ENCODE measurements around the gene PLP1. TPM values are rescaled to one million over a fixed set of nuclear protein-coding genes. Genes with fewer than 3 reads are reported as not detected.

The PLP1 gene
- polyA plus RNA-seq, 1 experiment: 1.9 TPM

DNA sequence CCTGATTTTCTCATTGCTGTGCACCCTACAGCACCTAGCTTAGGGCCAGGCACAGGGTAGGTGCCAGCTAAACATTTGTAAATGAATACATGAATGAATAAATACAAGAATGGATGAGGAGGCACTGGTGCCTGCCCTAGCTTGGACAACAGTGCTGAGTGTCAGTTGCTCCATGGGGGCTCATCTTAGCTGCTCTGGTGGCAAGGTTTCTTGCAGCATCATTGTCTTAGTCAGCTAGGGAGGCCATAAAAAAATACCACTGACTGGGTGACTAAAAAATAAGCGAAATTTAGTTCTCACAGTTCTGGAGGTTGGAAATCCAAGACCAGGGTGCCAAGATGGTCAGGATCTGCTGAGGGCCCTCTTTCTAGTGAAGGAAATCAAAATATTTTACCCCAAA lies 34.8 kb upstream of the PLP1 start:
- H3K36me3 ChIP-seq (ENCODE audit: control insufficient read depth, insufficient read depth, low read length): no peaks in the 10 kb centered on the region
- TF ChIP-seq, protein P1, sequence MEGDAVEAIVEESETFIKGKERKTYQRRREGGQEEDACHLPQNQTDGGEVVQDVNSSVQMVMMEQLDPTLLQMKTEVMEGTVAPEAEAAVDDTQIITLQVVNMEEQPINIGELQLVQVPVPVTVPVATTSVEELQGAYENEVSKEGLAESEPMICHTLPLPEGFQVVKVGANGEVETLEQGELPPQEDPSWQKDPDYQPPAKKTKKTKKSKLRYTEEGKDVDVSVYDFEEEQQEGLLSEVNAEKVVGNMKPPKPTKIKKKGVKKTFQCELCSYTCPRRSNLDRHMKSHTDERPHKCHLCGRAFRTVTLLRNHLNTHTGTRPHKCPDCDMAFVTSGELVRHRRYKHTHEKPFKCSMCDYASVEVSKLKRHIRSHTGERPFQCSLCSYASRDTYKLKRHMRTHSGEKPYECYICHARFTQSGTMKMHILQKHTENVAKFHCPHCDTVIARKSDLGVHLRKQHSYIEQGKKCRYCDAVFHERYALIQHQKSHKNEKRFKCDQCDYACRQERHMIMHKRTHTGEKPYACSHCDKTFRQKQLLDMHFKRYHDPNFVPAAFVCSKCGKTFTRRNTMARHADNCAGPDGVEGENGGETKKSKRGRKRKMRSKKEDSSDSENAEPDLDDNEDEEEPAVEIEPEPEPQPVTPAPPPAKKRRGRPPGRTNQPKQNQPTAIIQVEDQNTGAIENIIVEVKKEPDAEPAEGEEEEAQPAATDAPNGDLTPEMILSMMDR (IDR thresholded peaks at IDR 0.05; ENCODE audit: insufficient read depth, low read depth, low read length): no peak
- ChIA-PET POLR2A (no interaction called here), CTCF (interaction anchor here (0.8 kb wide), 1 partner anchor 31 kb away, joined by 3 read pairs; no protein-coding TSS in a partner anchor)
- H3K27me3 ChIP-seq (ENCODE audit: control insufficient read depth, insufficient read depth, low read length): no peaks in the 10 kb centered on the region
- DNase-seq (ENCODE audit: low read depth): no peak
- H3K4me3 ChIP-seq (ENCODE audit: low read depth, low read length): no peak overlapping the region

DNA sequence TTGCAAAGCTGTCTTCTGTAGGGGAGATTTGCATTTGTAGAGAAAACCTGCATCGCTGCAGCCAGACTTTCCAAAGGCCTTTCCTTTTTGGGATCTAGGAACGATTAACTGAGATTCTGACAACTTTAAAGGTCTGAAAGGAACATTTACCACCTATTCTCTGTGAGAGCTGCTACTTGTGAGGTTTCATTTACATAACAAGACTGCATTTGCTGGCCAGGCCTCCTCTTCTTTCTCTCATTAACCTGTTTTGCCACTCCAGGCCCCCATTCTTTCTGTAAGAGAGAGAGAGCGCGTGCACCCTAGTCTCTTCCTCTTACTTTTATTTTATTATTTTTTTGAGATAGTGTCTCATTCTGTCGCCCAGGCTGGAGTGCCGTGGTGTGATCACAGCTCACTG lies 34.3 kb upstream of the PLP1 start:
- TF ChIP-seq, protein P1 (IDR thresholded peaks at IDR 0.05; ENCODE audit: insufficient read depth, low read depth, low read length): no peak
- H3K36me3 ChIP-seq (ENCODE audit: control insufficient read depth, insufficient read depth, low read length): no peaks in the 10 kb centered on the region
- no peak for DNase-seq (ENCODE audit: low read depth)
- ChIA-PET POLR2A (no interaction called here), CTCF (no interaction called here)
- no peak overlapping the region for H3K4me3 ChIP-seq (ENCODE audit: low read depth, low read length)
- no peaks in the 10 kb centered on the region for H3K27me3 ChIP-seq (ENCODE audit: control insufficient read depth, insufficient read depth, low read length)

DNA sequence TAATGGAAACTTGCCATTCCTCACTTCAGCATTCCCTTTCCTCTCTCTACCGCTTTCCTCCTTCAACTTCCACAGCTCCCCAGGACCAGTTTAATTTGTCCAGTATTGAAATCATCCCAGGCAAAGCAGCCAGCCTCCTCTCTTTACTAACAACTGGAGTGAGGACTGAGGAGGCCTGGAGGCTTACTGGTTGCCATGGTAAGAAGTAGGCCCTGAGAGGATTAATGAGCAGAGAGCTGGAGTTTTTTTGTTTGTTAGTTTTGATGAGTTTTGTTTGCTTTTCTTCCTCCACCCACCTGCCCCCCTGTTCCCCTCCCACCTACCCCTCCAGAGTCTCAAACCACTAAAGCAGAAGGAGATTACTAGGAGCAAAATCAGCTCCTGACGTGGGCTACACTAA lies 29.5 kb upstream of the PLP1 start:
- ChIA-PET CTCF (interaction anchor here (0.5 to 1.5 kb wide), 3 partner anchors 26 to 212 kb away, joined by 3 to 5 read pairs (median 3); no protein-coding TSS in a partner anchor), POLR2A (interaction anchor here (0.6 kb wide), 1 partner anchor 45 kb away, joined by 3 read pairs; no protein-coding TSS in a partner anchor)
- TF ChIP-seq, protein P1 (IDR thresholded peaks at IDR 0.05; ENCODE audit: insufficient read depth, low read depth, low read length): no peak
- Histone ChIP-seq H3K4me3 (ENCODE audit: low read depth, low read length) (no peak overlapping the region), H3K27me3 (ENCODE audit: control insufficient read depth, insufficient read depth, low read length) (no peaks in the 10 kb centered on the region), H3K36me3 (ENCODE audit: control insufficient read depth, insufficient read depth, low read length) (no peaks in the 10 kb centered on the region)
- no peak for DNase-seq (ENCODE audit: low read depth)

DNA sequence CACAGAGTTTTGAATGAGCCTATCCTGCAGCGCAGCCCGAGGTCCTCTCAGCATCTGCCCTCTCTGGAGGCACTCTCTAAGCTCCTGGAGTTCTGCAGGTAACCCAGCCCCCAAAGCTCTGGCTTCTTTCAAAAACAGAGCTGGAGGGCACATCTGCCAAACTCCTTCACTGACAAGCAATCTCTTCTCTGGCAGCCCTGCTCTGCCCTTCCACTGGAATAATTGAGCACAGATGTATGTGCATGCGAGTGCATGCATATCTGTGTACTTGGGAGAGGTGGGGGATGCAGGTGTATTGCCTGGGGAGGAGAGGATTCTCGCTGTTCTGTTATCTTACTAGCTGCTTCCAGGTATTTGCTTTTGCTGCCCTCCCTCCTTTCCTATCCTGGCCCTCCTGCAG lies 22.2 kb upstream of the PLP1 start:
- Histone ChIP-seq H3K4me3 (ENCODE audit: low read depth, low read length) (no peak overlapping the region), H3K27me3 (ENCODE audit: control insufficient read depth, insufficient read depth, low read length) (no peaks in the 10 kb centered on the region), H3K36me3 (ENCODE audit: control insufficient read depth, insufficient read depth, low read length) (no peaks in the 10 kb centered on the region)
- ChIA-PET POLR2A (no interaction called here), CTCF (interaction anchor here (1.0 kb wide), 1 partner anchor 43 kb away, joined by 4 read pairs; no protein-coding TSS in a partner anchor)
- TF ChIP-seq, protein P1 (IDR thresholded peaks at IDR 0.05; ENCODE audit: insufficient read depth, low read depth, low read length): no peak
- no peak for DNase-seq (ENCODE audit: low read depth)

DNA sequence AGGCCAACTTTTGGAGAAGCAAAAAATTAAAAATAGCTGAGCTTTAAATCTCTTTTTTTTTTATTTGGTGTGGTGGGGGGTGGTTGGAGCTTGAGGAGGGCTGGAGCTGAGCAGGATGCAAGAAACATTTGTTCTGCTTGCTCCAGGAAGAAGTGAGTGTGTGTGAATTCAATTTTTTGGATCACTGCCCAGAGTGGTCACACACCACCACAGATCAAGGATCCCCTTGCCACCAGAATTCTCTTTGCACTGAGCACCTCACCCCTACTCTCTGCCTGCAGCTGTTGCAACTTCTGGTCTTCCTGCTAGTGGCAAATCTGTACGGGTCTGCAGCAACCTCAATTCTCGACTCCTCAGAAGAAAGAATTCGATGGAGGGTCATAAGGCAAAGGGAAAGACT lies 19.9 kb upstream of the PLP1 start:
- TF ChIP-seq, protein P1 (IDR thresholded peaks at IDR 0.05; ENCODE audit: insufficient read depth, low read depth, low read length): no peak
- POLR2A ChIA-PET: no interaction called here
- DNase-seq (ENCODE audit: low read depth): no peak
- no peak overlapping the region for H3K4me3 ChIP-seq (ENCODE audit: low read depth, low read length)
- H3K36me3 ChIP-seq (ENCODE audit: control insufficient read depth, insufficient read depth, low read length): no peaks in the 10 kb centered on the region
- no peaks in the 10 kb centered on the region for H3K27me3 ChIP-seq (ENCODE audit: control insufficient read depth, insufficient read depth, low read length)
- CTCF ChIA-PET: interaction anchor here (0.8 kb wide), 1 partner anchor 12 kb away, joined by 3 read pairs; no protein-coding TSS in a partner anchor

Data from BJ (cell line).